Uterus (tissue), 4 donors: ENCODE data around the gene SAMD4A. TPM values are rescaled to one million over a fixed set of nuclear protein-coding genes. Genes with fewer than 3 reads are reported as not detected.
A peak's percentile ranks its signal among the peaks of the same experiment; 100 is the strongest.

Experiments
- DNase-seq, 2 donors: peaks; one replicate each; pipeline ENCODE4 v3.0.0-alpha.2; 2019 to 2020
- H3K27ac ChIP-seq, 2 donors: fragments of 200-600 bp; sonication (generic); 1 replicate in 1 of 2; 2 replicates in 1 of 2; pipeline ENCODE4 v1.5.1; 2016 to 2018
- H3K27me3 ChIP-seq, 2 donors: fragments of 200-600 bp; sonication (generic); one replicate each; pipeline ENCODE4 v1.5.1; 2018 to 2019; ENCODE audit warnings: control low read depth in 1 of 2
- H3K36me3 ChIP-seq, 2 donors: fragments of 200-600 bp; sonication (generic); one replicate each; pipeline ENCODE4 v1.5.1; 2019; ENCODE audit warnings: control low read depth in 1 of 2
- H3K4me1 ChIP-seq, 2 donors: fragments of 200-600 bp; sonication (generic); one replicate each; pipeline ENCODE4 v1.5.1; 2018 to 2019; ENCODE audit warnings: control low read depth in 1 of 2
- H3K4me3 ChIP-seq, 2 donors: fragments of 200-600 bp; sonication (generic); 1 replicate in 1 of 2; 2 replicates in 1 of 2; pipeline ENCODE4 v1.5.1; 2018 to 2019; ENCODE audit warnings: mild to moderate bottlenecking in 1 of 2
- H3K9me3 ChIP-seq, 2 donors: fragments of 200-600 bp; sonication (generic); one replicate each; pipeline ENCODE4 v1.5.1; 2019; ENCODE audit warnings: control low read depth in 1 of 2
- POLR2A ChIP-seq, 2 donors: fragments of 450-650 bp; IDR thresholded peaks; one replicate each; pipeline ENCODE4 v1.6.1; 2016; ENCODE audit warnings: antibody characterized with exemption in 2 of 2, mild to moderate bottlenecking in 1 of 2, moderate library complexity in 1 of 2
- intact Hi-C: fragments of 100-400 bp; cut with DNase I; formaldehyde crosslinking; loops from one replicate; pipeline ENCODE4 v1.15.1; 2023; ENCODE audit warnings: low total_unique reads
- total RNA-seq, 4 donors: library from RNA; depleted of rRNA in 3 of 4; stranded (reverse); fragments of >200 nt in 3 of 4; gene quantifications; one replicate each; pipeline versions ENCODE4 v1.1.0 to v1.2.4, GENCODE V29; 2014 to 2023
- TF ChIP-seq, protein P1 (sequence below), 4 experiments: fragments of 200-600 bp in 2 of 4; fragments of 450-650 bp in 2 of 4; sonication (generic) in 2 of 4; IDR thresholded peaks; one replicate each; pipeline ENCODE4 v1.5.1; 2016 to 2019; ENCODE audit warnings: antibody characterized with exemption in 4 of 4, mild to moderate bottlenecking in 2 of 4, moderate library complexity in 1 of 4
- donor health status: DM: yes; HTN: yes; CAD: no.

The SAMD4A gene
- total RNA-seq, 4 donors from 2014 or later: 46.9 to 67.8 (median 55.0) TPM

DNA sequence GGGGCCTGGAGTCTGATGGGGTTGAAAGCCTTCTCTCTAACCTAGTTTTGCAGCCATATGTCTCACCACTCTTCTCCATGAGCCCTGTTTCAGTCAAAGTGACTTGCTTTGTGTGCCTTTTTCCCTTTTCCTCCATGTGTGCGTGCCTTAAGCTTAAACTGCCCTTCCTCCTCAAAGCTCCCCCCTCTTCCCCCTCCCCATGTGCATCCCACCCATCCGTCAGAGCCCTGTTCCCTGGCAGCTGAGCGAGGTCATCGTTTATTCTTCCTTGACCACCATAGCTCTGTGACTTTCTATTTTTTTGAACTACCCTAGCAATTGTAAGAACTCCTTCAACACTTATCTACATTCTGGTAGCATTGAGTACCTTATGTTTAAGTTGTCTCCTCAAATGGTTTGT lies 24.9 kb downstream of the SAMD4A start:
- intact Hi-C loops: no loop called here
- no peaks in the 10 kb centered on the region for H3K36me3 ChIP-seq
- H3K27me3 ChIP-seq: no peaks in the 10 kb centered on the region
- DNase-seq: no peak
- no peaks in the 10 kb centered on the region for H3K9me3 ChIP-seq
- TF ChIP-seq POLR2A (IDR thresholded peaks at IDR 0.05): no peak
- no peak overlapping the region for H3K27ac ChIP-seq
- no peak overlapping the region for H3K4me3 ChIP-seq
- H3K4me1 ChIP-seq: peaks cover 0 to 5% of the 10 kb centered on the region in 2 donors

- intact Hi-C loops: no loop called here
- Histone ChIP-seq H3K27me3 (no peaks in the 10 kb centered on the region), H3K4me1 (peaks cover 0 to 5% of the 10 kb centered on the region in 2 donors), H3K4me3 (no peak overlapping the region), H3K9me3 (no peaks in the 10 kb centered on the region), H3K36me3 (no peaks in the 10 kb centered on the region), H3K27ac (no peak overlapping the region)
- TF ChIP-seq, protein P1, sequence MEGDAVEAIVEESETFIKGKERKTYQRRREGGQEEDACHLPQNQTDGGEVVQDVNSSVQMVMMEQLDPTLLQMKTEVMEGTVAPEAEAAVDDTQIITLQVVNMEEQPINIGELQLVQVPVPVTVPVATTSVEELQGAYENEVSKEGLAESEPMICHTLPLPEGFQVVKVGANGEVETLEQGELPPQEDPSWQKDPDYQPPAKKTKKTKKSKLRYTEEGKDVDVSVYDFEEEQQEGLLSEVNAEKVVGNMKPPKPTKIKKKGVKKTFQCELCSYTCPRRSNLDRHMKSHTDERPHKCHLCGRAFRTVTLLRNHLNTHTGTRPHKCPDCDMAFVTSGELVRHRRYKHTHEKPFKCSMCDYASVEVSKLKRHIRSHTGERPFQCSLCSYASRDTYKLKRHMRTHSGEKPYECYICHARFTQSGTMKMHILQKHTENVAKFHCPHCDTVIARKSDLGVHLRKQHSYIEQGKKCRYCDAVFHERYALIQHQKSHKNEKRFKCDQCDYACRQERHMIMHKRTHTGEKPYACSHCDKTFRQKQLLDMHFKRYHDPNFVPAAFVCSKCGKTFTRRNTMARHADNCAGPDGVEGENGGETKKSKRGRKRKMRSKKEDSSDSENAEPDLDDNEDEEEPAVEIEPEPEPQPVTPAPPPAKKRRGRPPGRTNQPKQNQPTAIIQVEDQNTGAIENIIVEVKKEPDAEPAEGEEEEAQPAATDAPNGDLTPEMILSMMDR (IDR thresholded peaks at IDR 0.05): no peak
- TF ChIP-seq POLR2A (IDR thresholded peaks at IDR 0.05): no peak
- no peak for DNase-seq
Measured at GRCh38 chr14:54593860-54594259, 26.9 kb downstream of the SAMD4A start.

DNA sequence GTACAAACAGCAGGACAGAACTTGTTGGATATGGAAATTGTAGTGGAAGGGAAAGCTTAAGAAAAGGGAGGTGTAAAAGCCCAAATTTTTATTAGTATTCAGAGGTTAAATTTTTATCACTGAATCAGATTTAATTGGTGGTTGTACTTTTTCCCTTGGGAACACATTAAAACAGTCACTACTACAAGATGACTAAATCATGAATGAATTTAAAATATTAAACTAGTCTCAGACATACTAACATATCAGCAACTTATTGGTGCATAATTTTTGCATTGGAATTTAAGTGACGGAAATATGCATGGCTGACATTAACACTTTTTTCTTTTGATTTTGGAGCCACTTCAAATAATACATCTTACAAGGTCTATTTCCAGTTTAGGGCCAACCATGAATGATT lies 27.6 kb downstream of the SAMD4A start:
- peaks cover 0 to 5% of the 10 kb centered on the region in 2 donors for H3K4me1 ChIP-seq
- no peak overlapping the region for H3K27ac ChIP-seq
- TF ChIP-seq, protein P1 (IDR thresholded peaks at IDR 0.05): no peak
- no peak for TF ChIP-seq POLR2A (IDR thresholded peaks at IDR 0.05)
- no peaks in the 10 kb centered on the region for H3K36me3 ChIP-seq
- H3K4me3 ChIP-seq: no peak overlapping the region
- H3K27me3 ChIP-seq: no peaks in the 10 kb centered on the region
- DNase-seq: no peak
- H3K9me3 ChIP-seq: no peaks in the 10 kb centered on the region
- intact Hi-C loops: no loop called here

DNA sequence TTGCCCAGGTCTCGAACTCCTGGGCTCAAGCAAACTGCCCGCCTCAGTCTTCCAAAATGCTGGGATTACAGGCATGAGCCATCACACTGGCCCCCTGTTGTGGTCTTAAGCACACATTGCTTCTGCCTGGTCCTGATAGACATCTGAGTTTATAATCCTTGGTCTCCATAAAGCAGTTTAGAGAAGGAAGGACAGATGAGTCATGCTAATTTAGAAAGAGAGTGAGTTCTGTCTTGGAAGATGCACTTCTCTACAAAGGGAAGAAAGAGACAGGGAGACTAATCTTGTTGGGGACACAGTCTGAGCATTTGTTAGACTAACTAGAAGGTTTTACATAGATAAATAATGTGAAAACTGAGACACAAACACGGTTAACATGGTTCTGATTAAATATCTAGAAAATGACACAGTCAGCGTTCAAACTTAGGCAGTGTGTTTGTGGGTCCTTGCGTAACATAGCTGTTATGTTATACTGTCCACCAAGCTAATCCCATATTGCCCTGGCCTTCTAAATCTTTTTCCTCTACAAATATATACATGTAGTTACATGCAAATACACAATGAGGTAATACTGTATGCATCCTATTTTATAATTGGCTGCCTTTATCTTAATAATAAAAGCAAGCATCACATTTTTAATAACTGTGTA lies 31.0 kb downstream of the SAMD4A start:
- intact Hi-C loops: no loop called here
- Histone ChIP-seq H3K27me3 (no peaks in the 10 kb centered on the region), H3K4me1 (no peaks in the 10 kb centered on the region), H3K4me3 (no peak overlapping the region), H3K9me3 (no peaks in the 10 kb centered on the region), H3K27ac (no peak overlapping the region), H3K36me3 (no peaks in the 10 kb centered on the region)
- no peak for DNase-seq
- TF ChIP-seq POLR2A (IDR thresholded peaks at IDR 0.05): no peak
- TF ChIP-seq, protein P1 (IDR thresholded peaks at IDR 0.05): no peak

DNA sequence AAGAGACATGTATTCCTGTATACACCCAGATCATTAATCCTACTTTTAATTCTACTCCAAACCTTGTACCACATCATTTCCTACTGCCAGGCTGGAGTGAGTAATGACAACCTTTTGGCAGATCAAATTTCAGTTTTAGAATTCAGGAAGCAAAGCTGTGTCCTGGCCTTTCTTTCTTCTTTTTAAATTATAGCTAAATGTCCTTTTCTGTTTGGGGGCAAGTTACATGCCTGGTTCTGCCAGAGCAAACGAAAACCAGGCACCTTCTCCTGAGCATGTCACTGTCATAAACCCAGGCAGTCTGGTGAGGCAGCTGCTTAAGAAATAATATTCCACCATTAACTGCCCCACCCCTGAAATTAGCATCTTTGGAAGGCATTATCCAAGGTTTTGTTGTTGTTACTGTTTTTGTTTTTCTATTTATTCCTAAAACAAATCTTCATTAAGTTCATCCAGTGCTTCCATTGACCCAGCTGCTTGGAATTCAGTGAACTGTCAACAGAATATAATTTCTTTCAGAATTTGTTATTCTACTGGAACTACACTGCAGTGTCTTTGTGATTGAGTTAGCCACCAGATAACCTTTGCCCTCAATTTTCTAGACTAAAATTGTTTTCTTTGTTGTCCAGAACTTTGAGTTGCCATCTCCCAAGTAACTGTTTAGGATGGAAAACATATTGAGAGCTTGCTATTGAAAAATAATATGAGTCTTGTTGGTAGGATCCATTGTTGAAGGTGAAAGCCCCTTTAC lies 33.2 kb downstream of the SAMD4A start:
- H3K4me3 ChIP-seq: no peak overlapping the region
- no peaks in the 10 kb centered on the region for H3K9me3 ChIP-seq
- H3K4me1 ChIP-seq: no peaks in the 10 kb centered on the region
- intact Hi-C loops: no loop called here
- H3K27me3 ChIP-seq: no peaks in the 10 kb centered on the region
- peak overlapping the region in 1 of 2 donors; percentile 1 for H3K27ac ChIP-seq
- no peak for TF ChIP-seq POLR2A (IDR thresholded peaks at IDR 0.05)
- TF ChIP-seq, protein P1 (IDR thresholded peaks at IDR 0.05): no peak
- no peak for DNase-seq
- H3K36me3 ChIP-seq: no peaks in the 10 kb centered on the region
